ENCODE data around the gene FHL2.
"Not testable (repeated sequence)": the region's sequence is repeated elsewhere in the genome, so short reads cannot be mapped to it uniquely, and the experiment has no call there.

FHL2 gene

DNA sequence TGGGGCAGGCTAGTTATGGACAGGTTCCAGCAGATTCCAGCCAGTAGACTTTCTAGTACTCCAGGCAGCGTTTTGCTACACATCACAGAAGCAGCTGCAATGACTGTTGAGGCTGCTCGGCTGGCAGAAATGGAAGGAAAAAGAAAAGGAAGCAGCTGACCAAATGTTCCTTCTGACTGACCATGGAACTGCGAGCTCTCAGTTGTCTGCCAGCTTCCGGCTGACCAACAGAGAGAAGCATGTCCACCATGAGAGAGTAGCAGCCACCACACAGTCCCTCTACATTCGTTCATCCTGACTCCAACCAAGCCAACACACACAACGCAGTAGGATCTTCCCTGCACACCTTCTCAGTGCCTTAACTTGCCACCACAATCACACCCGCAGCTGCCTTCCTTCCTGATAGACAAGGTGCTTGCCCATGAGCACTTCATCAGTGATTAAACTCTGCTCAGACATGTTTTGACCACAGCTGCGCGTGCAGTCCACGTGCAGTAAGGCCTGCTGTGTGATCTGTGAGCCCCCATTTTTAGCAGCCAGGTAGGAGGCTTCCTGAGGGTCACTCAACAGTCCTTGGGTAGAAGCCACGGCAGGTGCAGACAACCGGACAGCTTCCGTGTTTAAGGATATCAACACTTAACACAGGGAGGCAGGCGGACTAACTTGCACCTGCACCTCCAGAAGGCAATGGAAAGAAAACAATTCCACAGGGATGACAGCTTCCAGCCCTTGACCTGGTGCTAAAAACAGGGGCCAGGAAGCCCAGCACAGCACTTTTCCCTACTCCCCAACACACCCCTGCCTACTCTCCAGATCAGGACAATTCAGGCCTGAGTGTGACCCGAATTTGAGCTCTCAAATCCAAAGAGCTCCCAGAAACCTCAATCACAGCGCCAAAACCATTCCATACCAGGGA lies 70.3 kb downstream of the FHL2 start:
- H3K4me3 ChIP-seq: peak overlapping the region; percentile 53 to 81 (median 59)
- H3K27ac ChIP-seq: peak overlapping the region in 20 of 21 experiments; percentile 6 to 99 (median 80)

DNA sequence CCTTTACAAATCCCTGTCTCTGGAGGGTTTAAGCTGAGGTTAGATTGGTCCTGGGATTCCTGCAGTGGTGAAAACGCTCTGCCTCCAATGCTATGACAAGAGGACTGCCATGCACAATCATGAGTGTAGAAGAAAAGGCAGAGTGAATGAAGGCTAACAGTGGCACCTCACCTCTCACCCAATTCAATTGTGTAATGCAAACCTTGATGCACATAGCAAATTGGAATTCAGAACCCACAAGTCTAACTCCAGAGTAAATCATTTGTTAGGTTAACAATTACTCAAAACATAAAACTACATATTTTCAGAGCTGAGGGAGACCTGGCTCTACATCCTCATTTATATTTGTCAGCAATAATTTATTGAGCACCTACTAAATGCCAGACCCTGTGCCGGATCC lies 71.2 kb downstream of the FHL2 start:
- no peak overlapping the region for H3K4me3 ChIP-seq
- H3K27ac ChIP-seq: peak overlapping the region in 1 of 21 experiments; percentile 94

DNA sequence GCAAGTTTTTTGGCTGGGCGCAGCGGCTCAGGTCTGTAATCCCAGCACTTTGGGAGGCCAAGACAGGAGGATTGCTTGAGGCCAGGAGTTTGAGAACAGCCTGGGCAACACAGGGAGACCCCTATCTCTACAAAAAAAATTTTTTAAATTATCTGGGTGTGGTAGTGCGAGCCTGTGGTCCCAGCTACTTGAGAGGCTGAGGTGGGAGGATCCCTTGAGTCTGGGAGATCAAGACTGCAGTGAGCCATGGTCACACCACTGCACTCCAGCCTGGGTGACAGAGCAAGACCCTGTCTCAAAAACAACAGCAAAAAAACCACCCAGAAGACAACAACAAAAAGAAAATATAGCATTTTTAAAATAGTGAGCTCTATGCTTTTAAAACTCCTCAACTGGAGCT lies 71.6 kb downstream of the FHL2 start:
- not testable (repeated sequence) for H3K27ac ChIP-seq, H3K4me3 ChIP-seq

DNA sequence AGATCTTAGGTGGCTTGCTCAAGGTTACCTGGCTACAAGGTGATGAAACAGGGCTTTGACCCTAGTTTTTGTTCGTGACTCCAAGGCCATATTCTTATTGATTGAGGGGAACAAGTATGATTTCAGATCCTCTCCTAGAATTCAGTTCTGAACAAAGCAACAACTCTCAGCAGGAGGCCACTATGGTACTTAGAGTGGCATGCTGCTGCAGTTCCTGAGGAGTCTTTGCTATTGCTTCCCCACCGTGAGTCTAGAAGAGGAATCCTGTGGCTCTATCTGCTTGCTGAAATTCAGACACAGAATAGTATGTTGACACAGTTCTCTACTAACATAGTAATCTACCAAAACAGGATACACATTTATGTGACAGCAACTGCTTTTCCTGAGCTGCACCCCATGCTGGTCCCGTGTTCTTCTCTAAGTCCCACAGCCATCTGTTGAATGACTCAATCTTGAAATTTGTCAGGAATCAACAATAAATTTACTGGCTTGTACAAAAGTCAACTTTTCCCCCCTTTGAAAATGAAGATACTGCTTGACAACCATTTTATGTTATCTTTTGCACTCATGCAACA lies 73.4 kb downstream of the FHL2 start:
- no peak overlapping the region for H3K4me3 ChIP-seq
- H3K27ac ChIP-seq: peak overlapping the region in 4 of 21 experiments; percentile 53 to 57 (median 55)

DNA sequence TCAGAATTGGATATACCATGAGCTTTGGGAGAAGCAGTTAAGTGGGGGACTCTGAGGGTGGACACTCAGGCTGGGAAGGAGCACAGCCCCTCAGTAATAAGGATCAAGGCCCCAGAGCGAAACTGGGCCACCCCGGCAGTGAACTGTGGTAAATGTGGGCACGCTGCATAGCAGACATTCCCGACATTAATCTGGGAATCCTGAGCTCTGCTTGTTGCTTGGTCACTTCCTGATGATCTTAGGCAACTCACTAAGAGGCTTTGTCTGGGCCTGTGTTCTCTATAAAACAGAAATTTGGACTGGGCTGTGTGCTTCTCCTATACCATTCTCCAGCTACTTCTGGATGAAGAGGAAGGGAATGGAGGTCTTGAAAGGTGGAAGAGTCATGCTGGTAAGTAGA lies 74.1 kb downstream of the FHL2 start:
- Histone ChIP-seq H3K4me3 (no peak overlapping the region), H3K27ac (peak overlapping the region in 8 of 21 experiments; percentile 14 to 57 (median 42))

DNA sequence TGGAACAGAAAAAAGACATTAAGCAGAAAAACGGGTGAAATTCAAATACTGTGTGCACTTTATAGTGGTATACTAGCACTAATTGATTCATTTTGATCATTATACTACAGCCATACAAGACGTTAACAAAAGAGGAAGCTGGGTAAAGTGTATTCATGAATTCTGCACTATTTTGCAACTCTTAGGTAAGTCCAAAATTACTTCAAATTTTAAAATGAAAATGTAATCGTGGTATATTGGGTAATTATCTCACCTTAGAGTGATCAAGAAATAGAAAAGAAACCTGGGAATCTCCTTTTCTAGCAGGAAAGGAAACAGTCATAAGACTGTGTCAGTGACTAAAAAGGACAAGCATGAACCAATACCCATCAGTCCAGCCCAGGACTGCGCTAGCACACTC lies 74.8 kb downstream of the FHL2 start:
- Histone ChIP-seq H3K27ac (peak overlapping the region in 6 of 21 experiments; percentile 14 to 57 (median 28)), H3K4me3 (no peak overlapping the region)

DNA sequence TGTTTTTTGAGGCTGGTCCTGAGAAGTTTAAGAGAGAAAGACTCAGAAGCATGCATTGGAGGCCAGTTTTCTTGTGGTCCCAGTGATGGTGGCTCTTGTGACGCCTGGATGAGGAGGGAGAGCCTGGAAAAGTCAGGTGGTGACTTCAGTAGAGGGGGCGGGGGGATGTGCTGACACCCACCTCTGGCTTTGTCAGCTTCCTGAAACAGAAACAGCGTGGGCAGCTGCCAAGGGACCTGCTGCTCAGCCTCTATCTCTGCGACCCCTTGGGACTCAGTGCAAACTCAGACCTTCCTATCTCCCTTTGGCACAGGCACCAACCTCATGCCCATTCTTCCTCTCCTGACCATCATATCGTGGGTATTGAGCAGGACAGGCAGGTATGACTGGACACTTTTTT lies 75.7 kb downstream of the FHL2 start:
- no peak overlapping the region for H3K27ac ChIP-seq
- H3K4me3 ChIP-seq: no peak overlapping the region

DNA sequence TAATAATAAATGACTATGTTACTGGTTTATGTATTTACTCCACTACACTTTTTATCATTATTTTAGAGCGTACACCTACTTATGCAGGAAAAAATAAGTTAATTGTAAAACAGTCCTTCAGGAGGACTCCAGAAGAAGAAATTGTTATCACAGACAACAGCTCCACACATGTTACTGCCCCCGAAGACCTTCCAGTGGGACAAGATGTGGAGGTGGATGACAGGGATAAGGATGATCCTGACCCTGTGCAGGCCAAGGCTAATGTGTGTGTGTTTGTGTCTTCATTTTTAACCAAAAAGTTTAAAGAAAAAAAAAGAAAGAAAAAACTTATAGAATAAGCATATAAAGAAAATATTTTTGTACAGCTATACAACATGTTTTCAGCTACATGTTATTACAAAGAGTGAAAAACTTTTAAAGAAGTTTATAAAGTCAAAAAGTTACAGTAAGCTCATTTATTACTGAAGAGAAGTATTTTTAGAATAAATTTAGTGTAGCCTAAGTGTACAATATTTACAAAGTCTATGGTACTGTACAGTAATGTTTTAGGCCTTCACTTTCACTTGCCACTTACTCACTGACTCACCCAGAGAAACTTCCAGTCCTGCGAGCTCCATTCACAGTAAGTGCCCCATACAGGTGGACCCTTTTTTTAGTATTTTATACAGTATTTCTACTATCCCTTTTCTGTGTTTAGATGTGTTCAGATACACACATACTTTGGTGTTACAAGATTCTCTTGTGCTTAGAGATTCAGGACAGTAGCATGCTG lies 76.8 kb downstream of the FHL2 start:
- Histone ChIP-seq H3K27ac (no peak overlapping the region), H3K4me3 (no peak overlapping the region)

DNA sequence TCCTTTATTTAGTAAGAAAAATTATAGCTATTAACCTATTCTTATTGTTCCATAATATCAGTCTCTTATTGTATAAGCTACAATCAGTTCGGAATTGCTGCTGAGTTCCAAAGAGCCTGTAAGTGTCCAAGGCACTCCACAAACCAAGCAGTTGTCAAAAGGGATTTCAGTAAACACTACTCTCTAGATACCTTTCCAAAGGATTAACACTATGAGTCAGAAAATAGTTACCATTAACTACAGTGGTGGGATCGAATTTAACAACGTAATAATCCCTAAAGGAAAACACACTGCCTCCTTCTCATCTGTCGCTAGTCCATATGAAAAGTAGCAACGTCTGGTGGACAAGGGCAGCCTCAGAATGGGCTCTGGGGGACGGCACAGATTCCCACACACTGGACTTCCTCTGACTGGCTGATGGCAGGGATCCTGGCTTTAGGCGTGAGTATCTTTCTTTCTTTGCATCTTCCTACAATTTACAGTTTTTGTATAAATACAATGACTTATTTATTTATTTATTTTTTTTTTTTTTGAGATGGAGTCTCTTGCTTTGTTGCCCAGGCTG lies 78.1 kb downstream of the FHL2 start:
- no peak overlapping the region for H3K4me3 ChIP-seq
- no peak overlapping the region for H3K27ac ChIP-seq

DNA sequence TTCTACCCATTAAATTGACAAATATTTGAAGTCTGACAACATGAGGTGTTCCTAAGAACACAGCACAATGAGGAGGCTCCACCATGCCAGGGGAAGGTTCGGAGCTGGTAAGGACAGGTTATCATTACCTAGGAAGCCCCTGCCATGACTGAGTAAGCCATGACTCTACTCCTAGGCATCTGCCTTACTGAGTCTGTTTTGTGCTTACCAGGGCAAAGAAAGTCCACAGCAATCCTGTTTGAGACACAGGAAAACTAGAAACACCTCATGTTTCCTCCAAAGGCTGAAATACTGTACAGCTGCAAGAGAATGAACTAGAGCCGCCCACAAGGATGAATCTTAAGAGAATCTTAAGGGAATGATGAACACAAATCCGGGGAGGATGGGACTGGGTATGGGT lies 80.9 kb downstream of the FHL2 start:
- Histone ChIP-seq H3K4me3 (no peak overlapping the region), H3K27ac (no peak overlapping the region)

DNA sequence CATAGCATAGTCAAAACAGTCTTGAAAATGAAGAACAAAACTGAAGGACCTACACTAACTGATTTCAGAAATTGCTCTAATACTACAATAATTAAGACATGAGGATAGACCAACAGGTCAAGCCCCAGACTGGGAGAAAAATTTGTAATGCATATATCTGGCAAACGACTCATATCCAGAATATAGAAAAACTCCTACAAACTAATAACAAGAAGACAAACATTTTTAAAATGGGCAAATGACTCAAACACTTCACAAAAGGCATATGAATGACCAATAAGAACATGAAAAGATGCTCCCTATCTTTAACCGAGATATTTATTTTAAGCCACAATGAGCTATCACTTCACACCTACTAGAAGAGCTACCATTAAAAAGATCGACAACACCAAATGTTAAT lies 83.5 kb downstream of the FHL2 start:
- H3K4me3 ChIP-seq: no peak overlapping the region

DNA sequence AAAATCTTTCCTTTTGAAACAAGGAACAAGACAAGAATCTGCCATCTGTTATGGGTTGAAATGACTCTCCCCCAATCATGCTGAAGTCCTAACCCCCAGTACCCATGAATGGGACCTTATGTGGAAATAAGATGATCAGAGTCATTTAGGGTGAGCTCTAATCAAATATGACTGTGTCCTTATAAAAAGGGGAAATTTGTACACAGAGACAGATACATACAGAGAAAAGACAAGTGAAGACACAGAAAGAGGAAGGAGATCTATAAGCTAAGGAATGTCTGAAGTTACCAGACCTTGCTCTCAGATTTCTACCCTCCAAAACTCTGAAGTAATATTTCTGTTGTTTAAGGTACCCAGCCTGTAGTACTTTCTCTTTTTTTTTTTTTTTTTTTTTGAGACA lies 85.0 kb downstream of the FHL2 start:
- no peak overlapping the region for H3K27ac ChIP-seq
- no peak overlapping the region for H3K4me3 ChIP-seq

More for the DNA sequence above, 83.5 kb downstream of the FHL2 start:
- H3K27ac ChIP-seq: no peak overlapping the region

Data from skin epidermis (tissue), 12 donors.